ENCODE measurements around the gene ACKR3.

ACKR3 gene

DNA sequence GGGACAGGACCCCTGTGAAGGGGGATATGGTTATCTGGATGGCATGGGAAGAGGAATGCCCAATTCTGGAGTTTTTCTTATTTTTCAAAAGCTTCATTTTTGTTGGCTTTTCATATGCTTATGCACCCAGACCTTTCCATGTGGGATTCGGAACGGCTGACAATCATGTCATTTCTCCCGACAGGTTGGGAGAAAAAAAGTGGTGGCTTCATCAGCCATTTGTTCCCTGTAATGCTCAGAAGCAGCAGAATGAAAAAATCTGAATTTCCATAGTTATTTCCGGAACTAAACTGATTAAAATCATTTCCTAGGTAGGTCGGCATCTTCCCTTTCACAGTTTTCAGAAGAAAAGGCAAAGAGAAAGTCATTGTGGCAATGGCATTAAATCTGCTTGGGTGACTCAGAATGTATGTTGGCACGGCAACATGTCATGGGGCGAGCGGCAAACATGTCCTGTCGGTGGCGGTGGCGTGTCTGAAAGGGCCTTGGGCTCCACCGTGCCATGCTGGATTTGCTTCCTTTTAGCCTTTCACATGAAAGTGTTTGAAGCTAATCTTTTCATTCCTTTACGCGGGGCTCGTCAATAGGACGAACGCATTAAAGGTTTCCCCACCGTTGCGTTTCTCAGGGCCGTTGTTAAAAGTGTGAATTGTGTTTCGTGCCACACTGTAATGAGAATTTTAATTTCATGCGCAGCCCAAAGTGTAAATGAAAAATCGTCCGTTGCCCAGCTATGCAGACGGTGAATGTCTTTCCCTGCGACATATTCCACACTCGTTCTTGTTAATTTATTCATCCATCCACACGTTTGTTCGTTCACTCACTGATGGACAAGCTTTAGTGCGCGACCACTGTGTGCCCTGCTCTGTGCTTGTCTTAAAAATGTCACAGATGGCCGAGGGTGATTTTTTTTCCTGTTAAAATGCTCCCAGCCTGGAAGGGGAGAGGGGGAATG is 18.5 kb downstream of the ACKR3 start:
- no peak for DNase-seq

DNA sequence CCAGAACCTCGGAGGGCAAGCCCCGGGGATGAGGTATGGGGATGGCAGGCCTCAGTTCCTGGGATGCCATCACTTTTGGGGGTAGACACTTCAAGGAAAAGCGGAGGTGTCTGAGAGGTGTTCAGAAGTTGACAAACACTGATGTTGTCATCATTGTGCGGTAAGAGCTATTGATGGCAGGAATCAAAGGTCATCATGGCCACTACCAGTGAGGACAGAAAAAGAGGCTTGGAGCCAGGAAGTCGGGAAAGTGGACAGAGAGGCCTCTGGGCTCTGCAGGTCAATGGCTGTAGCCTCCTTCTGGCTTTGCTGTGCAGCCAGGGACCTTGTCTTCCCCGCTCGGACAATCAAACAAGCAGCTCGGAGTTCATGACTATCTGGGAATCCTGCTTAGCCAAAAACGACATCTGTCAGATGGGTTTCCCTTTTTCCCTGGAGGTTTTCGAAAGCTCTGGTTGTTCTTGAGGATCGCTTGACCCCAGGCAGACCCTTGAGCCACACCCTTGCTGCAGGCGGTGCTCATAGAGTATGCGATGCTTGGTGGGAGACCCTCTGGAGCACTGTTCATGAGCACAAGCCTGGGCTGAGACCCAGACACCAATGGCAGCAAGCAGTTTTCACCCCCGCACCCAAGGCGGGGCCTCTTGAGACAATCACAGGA is 19.4 kb downstream of the ACKR3 start:
- DNase-seq = no peak

GRCh38 chr2:236590846-236591245 is 21.2 kb downstream of the ACKR3 start:
- no peak for DNase-seq

DNA sequence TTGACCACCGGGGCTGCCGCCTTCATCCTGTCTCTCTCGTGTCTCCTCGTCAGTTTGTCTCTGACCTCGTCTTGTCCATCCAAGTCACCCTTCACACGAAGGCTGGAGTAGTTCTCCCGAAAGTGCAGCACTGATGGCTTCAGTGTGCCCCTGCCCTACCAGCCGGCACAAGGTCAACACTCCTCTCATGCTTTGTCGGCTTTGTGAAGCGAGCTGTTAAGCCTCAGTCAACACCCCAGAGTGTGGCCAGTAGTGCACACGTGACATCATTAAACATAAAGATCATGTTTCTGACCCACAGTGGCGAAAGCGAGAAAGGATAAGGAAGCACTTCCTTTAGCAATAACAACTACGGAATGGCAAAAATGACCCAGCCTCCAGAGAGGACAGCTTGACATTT is 23.2 kb downstream of the ACKR3 start:
- no peak for DNase-seq

DNA sequence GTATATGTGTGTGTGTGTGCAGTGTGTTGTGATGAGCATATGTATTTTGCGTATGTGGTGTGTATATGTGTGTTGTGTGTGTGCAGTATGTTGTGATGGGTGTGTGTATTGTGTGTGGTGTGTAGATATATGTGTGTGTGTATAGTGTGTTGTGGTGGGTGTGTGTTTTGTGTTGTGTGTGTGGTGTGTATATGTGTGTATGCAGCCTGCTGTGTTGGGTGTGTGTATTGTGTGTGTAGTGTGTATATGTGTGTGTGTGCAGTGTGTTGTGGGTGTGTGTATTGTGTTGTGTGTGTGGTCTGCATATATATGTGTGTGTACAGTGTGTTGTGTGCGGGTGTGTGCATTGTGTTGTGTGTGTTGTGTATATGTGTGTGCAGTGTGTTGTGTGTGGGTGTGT is 23.9 kb downstream of the ACKR3 start:
- DNase-seq = no peak

- DNase-seq = no peak
Observed at GRCh38 chr2:236593956-236594355, 24.3 kb downstream of the ACKR3 start.

DNA sequence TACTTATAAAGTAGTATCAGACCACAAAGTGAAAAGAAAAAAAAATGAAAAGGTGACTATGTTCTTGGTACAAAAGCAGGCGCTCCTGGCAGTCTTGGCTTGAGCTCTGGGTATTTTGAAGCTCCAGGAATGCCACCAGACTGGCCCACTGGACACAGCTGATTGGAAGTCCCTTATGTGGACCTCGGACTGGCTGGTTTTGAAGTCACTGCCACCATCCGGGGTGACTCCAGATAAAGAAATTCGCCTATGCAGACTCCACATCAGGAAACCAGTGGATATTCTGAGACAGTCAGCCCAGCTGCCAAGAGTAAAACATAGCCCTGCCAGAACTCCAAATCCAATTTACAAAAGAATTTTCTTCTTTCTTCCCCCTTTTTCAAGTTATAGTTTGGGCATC is 28.0 kb downstream of the ACKR3 start:
- DNase-seq = no peak

GRCh38 chr2:236599059-236599458 is 29.4 kb downstream of the ACKR3 start:
- DNase-seq = no peak

DNA sequence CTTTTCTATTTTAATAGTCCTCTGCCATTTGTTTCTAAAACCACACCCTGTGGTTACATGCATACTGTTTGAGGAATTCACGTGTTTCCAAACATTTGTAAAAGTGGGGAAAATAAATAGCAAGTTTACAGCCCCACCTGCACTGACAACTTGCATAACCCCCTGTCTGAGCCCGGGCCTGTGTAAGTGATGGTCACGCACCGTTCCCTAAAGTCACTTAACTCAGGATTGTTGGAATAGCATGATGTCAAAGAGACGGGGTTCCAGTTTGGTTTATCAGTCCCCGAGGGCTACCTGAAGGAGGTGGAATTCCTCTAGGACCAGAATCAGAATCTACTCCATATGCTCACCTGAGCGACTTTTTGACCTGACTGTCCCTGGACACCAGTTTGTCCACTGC is 30.5 kb downstream of the ACKR3 start:
- DNase-seq = no peak

GRCh38 chr2:236600892-236601291 is 31.3 kb downstream of the ACKR3 start:
- peak; percentile 75 for DNase-seq

GRCh38 chr2:236601316-236602202 is 31.9 kb downstream of the ACKR3 start:
- DNase-seq = no peak

DNA sequence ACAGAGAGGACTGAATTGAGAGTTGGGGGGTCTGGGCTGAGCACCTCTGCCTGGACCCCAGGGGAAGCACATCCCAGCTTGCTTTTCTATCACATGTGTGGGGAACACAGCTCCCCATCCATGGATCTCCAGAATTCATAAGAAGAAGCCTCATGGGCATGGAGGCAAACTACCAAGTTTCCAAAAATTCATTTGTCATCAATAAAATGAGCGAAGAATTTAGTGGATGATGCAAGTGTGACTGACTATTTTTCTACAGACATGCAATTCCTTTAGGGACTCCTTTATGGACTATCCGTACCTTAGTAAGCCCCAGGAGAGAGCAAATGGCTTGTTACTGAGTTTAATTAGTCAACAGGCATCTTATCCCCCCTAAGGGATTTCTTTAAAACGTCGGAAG is 33.1 kb downstream of the ACKR3 start:
- DNase-seq = no peak

DNA sequence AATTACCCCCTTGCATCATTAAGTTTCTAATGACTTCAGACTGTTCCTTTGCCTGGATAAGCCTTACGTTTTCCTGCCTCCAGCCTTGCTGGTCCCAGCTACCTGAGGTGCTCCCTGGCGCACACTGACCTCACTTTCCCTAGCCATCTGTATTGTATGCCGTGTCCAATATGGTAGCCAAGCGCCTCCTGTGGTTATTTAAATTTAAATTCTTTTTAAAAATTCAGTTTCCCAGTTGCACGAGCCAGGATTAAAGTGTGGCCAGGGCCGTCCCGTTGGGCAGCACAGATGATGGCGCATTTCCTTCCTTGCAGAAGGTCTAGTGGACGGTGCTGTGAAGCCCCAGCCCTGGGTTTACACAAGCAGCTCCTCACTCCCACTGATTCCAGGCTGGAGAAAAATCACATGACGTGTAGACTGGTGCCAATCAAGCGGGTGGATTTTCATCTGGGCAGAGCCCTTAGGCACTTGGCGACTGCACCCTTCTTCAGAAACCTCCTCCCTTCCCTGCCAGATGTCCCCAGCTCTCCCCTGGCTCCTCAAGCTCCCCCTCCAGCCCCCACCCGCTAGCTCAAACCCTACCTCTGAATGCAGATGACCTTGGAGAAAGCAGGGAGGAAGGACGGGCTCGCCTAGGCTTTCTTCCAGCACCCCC is 33.9 kb downstream of the ACKR3 start:
- DNase-seq = no peak

DNA sequence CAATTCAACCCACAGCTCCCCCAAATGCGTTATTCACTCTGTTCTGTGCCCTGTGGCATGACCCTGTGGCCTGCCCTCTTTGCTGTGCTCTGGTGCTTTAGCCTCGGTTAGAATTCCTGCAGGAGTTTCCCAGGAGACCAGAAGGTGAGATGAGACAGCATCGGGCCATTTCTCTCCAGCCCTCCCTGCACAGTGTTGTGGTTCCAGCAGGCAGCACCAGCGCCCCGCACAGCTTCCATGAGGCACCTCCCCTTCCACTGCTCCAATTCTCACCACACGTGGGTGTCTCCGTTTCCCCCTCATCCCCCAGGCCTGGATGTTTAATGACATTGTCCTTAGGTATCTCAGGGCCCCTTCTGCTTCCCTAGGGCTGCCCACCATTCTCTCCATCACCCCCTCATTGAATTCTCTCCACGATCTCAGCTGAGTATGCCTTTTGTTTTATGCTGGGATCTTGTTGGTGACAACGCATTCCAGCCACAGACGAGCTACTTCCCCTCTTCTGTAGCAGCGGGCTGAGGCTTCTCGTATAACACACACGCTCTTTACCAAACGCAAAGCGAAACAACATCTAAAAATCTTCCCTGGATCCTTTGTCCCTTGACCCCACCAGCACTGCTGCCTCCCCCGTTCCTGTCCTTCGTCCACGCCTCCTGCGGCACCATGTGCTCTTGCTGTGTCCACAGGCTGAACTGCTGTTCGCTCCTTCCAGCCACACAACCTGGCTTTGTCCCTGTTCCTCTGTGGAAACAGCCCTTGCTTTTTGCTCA is 35.1 kb downstream of the ACKR3 start:
- DNase-seq = no peak

DNA sequence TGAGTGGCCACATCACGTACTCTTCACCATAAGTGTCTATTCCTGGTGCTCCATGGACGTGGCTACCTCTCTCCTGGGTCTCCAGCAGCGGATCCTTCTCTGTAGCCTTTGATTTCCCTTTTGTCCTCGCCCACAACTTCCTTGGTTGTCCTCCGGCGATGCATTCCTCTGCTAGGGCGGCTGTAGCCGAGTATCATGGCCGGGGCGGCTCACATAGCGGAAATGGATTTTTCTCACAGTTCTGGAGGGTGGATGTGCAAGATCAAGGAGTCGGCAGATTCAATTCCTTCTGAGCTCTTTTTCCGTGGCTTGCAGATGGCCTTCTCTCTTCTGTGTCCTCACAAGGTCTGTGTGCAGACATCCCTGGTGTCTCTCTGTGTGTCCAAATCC is 35.7 kb downstream of the ACKR3 start:
- DNase-seq = no peak

DNA sequence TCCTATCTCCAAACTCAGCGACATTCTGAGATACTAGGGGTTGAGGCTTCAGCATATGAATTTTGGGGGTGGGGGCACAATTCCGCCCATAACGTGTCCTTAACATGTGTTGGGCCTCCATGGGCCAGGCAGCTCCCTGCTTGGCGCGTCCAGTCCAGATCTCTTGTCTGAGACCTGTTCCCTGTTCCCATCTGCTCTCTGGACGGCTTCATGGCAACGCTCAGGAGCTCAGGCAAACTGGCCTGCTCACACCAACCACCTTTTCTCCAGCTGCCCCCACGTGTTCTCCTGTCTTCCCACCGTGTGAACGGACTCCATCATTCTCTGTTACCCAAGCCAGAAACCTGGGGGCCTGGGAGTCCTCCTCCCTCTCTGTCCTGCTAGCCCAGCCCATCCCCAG is 36.4 kb downstream of the ACKR3 start:
- DNase-seq = no peak

GRCh38 chr2:236607471-236608187 is 38.0 kb downstream of the ACKR3 start:
- DNase-seq = no peak

DNA sequence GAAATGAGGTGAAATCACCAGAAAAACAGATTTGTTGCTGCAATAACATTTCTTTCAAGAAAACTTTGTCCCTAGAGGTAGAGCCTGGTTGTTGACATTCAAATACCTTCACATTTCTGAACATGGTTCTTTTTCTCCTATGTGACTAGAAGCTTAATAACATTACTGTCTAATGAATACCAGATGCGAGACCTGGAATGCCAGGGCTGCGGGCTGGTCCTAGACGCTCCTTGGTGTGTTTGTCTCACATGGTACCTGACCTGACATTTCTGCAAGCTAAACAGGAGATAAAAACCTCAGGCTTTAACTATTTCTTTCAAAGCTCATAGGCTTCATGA is 38.5 kb downstream of the ACKR3 start:
- DNase-seq = no peak

DNA sequence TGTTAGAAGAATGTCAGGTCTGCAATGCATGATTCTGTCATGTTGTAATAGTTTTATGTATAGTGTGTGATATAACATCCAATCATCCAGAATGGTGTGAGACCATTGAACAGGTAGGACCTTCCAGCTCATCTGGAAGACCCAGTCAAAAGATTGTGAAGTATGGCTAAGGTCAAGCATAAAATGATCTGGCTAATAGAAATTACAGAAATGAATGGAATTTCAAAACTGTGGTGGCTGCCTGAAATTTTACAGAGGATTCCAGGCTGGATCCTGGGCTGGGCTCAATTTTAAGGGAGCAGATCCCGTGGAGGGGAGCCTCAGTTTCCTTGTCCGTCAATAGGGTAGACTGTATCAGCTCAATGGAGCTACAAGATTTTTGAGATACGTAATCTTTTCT is 39.1 kb downstream of the ACKR3 start:
- DNase-seq = no peak

DNA sequence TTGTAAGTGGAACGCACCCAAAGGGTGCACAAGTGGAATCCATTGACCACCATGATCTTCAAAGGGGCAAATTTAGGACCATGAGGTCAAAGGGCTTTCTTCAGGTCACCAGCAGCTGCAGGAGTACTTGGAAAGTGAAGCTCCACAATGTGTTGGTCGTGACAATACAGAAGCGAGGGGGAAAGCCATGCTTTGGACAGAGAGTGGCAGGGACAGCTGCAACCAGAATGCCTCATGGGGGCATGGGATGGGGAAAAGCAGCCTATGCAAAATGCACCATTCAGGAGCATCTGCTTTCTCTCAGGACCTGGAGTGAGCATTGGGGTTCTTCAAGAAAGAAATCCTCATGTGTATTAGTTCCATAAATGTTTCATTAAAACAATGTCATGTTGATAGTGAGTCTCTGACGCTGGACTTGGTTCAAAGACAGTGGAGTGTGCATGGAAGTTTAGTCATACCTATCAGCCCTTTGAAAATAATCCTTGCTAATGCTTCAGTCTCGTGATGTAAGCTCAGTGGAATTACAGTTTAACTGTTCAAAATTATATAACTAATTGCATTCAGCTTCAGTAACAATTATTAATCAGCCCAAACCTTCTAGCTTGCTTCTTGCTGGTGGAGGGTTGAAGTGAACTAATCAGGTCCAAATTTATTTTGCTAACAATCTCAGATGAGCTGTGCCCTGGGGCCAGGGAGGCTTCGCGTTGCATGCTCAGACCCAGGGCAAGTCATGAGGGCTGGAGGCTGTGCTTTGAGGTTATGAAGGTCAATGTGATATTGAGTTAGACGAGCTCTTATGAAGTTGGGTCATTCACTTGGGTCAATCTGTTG is 41.6 kb downstream of the ACKR3 start:
- DNase-seq = no peak

DNA sequence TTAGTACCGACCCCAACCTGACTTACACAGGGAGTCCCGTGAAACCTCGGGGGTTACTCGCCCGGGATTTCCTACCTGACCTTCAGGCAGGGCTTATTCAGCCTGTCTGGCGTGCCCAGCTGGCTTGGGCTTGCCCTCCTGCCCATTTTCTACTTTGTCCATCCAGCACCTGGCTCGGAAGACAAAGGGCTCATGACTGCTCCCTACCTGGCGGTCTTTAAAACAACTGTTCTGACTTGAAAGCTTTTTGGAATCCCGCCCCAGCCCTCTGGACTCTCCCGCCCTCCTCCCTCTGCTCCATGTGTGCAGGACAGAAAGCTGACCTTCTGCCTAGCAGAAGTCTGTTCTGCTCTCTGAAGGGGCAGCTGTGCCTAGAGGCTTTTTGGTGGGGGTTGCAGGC is 43.1 kb downstream of the ACKR3 start:
- DNase-seq = no peak
